GM21526 (cell line): ENCODE measurements around the gene SLC9A8.

Experiments used
- ATAC-seq: cut with Tn5 transposase; IDR thresholded peaks from one replicate; pipeline ENCODE4 v1.9.1; 2021; ENCODE audit warnings: moderate library complexity; ENCODE audit not compliant: unreplicated experiment, low FRiP score

Gene SLC9A8

DNA sequence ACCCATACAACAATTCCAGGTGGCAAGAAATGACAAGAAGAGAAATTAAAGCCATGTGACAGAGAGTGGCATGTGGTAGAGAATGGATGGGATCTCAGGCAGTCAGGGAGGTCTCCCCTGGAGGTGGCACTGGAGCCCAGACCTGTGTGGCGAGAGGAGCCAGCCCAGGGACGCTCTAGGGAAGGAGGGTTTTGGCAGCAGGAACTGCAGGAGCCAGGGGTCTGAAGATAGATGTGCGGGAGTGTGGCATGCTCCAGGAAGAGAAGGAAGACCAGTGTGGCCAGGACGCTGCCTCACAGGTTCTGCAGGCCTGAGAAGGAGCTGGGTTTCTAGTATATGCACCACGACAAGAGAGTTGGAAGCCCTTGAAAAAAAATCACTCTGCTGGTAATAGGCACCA, 57.6 kb downstream of the SLC9A8 start:
- ATAC-seq: no peak

DNA sequence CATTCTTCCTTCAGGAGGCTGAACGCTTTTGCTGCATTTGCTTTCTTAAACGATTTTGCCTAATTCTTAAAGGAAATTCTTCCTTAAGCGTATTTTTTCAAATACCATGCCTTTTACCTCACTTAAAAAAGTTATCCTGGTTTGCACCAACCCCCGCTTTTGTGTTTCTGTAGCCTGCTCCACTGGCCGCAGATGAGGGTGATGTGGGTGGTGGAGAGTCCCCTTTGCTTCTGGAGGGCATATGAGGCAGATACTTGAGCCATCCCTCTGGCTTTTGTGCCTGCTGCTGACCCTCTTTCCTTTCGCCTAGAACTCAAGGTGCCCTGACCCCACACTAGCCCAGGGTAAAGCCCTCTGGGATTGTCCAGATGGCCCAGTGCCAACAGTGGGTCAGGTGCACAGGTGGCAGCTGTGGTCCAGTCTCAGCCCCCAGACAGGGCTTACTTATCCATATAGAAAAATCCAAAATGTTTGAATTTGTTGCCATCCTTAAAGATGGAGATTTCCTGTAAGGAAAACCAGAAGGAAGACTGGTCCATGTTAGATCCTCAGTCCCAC, 58.8 kb downstream of the SLC9A8 start:
- no peak for ATAC-seq

DNA sequence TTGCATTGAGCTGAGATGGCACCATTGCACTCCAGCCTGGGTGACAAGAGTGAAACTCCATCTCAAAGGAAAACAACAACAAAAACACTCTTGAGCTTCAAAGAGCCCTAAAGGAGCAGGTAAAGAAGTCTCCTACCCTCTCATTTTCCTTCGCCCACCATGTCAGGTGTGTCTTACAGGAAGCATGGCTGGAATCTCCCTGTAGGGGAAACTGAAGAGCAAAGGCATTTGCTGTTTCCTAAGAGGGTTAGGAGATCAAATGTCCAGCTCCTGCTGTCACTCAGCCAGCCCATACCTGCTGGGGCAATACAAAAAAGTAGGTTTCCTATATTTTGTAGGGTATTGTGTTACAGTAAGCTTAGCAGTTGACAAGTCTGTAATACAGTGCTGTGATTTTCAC, 59.4 kb downstream of the SLC9A8 start:
- ATAC-seq: no peak

DNA sequence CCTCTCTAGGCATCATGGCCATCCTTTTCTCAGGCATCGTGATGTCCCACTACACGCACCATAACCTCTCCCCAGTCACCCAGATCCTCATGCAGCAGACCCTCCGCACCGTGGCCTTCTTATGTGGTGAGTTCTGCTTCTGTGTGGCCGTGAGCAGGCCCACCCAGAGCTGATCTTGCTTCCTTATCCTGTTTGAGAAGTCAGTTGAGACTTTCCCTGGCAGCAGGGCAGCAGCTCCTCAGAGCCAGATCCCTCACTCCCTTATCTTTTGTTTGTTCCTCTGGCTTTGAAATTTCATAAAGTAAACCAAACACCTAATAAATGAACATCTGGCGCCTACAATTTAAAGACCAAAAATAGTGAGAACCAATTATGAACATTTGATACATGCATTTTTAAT, 62.1 kb downstream of the SLC9A8 start:
- no peak for ATAC-seq

DNA sequence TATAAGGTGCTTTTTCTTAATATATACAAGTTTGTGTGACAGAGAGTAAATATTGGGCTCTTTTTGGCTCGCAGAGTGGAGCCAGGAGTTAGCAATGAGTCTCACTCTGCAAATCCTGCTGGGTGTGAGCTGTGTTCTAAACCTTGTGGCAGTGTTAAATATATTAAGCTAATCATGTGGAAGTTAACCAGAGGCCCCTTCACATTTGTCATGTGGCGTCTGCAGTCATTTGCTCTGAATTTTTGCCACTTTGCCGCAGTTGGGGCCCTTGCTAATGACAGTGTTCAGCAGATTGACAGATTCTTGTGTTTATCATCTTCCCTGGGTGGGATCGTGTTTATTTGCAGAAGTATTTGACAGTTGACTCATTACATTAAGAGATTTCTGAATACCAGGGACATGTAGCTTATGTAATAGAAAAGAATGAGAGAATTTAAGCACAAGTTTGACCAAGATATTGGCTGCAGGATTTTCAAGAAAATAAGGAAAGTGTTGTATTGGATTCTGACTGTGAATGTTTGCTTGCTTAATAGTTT, 64.8 kb downstream of the SLC9A8 start:
- ATAC-seq: no peak

DNA sequence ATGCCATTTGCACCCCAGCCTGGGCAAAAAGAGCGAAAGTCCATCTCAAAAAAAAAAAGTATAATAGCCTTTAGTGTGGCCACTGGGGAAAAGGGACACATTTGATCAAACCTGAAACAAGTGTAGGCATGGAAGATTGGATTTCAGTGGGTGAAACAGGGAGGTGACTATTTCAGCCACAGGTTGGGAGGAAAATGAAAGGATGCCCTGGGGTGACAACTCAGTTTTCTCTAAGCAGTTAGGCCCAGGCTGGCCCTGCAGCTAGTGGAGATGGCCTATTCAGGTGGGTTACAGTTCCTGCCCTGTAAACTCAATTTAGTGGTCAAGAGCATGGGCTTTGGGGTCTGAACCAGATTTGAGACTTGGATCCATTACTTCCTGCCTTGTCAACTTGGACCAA, 66.3 kb downstream of the SLC9A8 start:
- no peak for ATAC-seq

DNA sequence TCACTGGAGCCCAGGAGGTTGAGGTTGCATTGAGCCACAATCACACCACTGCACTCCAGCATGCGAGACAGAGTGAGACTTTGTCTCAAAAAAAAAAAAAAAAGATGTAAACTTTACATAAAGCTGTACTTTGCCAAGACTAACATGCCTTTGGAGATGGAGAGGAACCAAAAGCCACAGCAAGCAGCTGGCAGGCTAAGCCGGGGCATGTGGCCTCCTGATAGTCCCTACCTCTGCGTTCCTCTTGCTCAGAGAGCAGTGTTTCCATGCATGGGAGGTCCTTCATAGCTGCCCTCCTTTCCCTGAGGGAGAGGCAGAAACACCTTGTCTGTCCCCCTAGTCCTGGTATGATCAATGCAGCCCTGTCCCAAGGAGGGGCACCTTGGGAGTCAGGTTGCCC, 67.5 kb downstream of the SLC9A8 start:
- ATAC-seq: no peak

DNA sequence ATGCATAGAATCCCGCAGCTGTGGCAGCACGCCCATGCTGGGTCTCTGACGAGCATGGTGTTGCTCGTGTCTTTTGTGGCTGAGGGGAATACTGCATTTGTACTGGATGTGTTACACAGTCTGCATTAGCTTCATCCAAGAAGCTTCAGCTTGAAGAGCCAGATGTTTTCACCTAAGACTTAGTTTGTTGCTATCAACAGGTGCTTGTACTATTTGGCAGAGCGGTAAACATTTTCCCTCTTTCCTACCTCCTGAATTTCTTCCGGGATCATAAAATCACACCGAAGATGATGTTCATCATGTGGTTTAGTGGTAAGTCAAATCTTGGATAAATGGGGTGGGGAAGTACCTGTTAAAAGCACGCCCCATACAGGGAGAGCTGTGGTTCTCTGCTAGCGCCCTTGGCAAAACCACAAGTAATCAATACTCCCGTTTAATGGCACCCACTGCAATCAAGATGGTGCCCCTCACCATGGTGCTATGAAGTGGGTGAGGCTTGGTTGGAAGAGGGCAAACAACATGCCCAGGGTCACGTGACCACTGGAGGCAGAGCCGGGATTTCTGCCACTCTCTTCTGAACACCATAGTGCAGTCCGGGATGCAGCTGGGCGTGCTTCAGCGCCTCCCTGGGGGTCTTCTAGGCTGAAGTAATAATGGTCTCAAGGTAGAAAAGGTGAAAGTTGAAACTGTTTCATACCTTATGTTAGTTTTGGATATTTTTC, 68.3 kb downstream of the SLC9A8 start:
- no peak for ATAC-seq

DNA sequence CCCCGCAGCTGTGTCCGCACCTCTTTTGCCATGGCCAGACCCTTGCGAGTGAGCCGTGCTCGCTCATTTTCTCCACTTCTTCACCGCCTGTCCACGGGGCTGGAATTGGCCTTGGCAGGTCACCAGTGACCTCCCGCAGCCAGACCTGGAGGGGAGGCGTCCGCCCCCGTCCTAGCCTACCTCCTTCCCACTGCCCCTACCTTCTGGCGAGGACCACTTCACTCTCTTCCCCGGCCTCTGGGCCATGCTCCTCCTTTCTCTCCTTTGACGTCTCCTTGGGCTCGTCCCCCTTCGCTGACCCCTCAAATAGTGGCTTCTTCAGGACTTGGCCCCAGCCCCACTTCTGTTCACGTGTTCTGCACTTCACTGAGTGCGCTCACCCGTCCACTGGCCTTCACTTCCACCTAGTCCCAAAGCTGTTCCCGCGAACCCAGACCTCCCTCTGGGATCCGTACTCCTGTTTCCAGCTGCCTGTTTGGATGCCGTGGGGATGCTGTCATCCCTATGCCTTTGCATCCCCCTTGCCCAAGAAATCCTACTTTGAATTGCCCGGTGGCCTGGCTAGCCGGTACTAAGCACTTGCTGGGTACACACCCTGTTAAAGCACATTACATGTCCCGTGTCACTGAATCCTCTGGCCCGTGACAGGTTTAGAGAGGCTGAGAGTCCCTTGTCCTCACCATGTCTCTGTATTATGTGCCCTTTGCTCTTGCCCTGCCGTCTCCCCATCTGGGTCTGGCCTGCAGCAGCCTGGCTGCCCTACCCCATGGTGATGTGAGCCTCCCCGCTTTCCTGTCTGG, 69.7 kb downstream of the SLC9A8 start:
- no peak for ATAC-seq

DNA sequence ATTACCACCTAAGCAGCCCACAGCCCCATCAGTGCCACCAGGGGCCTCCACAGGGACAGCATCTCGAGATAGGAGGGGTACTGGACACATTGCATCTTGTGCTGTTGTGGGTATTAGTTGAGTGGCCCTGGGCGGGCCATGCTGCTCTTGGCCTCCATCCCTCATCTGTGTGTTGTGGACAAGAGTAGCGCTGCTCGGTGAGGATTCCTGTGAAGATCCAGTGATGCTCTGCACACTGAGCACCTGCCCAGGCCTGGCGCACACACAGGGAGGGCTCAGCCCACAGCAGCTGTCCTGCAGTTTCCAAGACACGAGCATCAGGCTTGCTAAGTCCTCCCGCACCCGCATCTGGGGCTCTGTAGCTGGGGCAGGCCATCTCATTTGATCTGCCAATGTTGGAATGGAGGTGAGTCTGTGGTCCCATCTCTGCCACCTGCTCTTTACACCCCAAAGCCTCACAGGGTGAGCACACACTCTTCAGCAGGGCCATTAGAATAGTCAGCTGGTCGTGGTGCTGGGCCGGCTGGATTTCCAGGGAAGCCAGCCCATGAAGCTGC, 70.7 kb downstream of the SLC9A8 start:
- ATAC-seq: no peak

DNA sequence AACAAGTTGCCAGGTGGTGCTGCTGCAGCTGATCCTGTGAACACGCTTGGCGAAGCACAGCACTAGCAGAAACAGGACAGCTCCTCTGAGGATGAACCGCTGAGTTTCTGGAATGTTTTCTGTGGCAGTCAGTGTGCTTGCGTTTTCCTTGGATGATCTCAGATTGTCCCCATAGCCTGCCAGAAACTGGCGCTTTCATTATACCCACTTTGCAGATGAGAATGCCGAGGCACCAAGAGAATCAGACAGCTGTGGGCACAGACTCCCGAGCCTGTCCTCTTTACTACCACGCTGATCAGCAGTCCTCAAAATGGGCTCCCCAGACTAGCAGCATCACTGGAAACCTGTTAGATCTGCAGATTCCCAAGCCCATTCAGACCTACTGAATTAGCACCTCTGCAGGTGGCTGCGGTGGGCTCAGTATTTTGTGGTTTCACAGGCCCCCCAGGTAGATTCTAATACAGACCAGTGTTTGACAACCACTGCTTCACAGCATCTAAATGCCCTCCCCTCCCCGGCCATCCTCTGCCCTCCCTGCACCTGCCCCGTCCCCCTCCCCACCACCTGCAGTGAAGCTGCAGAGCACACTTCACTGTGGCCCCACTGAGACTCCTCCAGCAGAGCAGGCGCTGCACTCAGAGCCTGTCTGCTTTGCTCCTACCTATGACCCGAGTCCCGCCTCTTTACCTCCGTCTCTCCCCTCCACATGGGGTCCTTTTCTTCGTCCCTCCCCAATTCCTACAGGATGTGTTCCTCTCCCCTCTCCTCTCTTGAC, 73.1 kb downstream of the SLC9A8 start:
- ATAC-seq: no peak

DNA sequence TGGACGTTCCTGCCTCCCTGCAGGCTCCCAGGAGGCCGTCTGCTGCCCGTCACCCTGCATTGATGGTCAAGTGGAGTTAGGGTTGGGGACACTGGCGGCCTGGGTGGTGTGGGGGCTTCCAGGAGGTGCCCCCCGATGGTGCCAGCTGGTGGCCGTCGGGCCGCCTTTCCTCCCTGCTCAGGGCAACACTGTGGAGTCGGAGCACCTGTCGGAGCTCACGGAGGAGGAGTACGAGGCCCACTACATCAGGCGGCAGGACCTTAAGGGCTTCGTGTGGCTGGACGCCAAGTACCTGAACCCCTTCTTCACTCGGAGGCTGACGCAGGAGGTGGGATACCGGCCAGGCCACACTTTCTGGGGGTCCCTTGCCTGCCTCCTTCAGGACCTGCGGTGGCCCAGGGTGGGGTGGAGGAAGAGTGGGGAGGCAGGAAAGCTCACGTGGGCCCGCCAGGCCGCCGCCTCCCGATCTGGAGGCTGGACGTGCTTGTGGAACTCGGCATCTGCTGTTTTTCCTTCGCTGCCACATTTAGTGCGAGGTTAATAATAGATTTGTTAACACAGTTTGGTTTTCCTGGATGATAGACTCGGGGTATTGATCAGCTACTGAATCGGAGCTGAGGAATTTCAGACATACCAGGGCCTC, 74.1 kb downstream of the SLC9A8 start:
- no peak for ATAC-seq

DNA sequence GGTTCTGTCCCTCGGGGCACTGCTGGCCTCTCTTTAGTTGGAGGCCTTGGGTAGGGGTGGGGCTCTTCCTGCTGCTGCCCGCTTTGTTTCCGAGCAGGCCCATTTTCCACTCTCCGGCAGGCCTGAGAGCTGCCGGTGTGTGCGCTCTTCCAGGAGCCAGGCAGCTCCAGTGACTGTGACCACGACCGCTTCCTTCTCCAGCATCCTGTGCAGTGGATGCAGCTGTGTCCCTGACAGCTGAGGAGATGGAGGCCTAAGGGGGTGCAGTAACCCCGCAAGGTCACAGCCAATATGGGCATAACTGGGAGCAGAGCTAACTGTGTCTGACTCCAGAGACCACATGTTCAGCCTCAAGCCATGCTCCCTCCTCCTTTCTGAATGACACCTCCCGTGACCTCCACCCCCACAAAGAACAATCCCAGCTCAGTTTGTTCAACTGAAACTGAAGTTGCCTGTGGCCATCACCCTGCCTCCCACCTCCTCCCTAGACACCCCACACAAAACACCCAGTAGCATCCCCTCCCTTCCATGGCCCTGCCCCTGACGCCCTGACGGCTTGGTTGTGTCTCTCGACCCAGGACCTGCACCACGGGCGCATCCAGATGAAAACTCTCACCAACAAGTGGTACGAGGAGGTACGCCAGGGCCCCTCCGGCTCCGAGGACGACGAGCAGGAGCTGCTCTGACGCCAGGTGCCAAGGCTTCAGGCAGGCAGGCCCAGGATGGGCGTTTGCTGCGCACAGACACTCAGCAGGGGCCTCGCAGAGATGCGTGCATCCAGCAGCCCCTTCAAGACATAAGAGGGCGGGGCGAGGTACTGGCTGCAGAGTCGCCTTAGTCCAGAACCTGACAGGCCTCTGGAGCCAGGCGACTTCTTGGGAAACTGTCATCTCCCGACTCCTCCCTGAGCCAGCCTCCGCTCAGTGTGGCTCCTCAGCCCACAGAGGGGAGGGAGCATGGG, 74.9 kb downstream of the SLC9A8 start:
- ATAC-seq: no peak

DNA sequence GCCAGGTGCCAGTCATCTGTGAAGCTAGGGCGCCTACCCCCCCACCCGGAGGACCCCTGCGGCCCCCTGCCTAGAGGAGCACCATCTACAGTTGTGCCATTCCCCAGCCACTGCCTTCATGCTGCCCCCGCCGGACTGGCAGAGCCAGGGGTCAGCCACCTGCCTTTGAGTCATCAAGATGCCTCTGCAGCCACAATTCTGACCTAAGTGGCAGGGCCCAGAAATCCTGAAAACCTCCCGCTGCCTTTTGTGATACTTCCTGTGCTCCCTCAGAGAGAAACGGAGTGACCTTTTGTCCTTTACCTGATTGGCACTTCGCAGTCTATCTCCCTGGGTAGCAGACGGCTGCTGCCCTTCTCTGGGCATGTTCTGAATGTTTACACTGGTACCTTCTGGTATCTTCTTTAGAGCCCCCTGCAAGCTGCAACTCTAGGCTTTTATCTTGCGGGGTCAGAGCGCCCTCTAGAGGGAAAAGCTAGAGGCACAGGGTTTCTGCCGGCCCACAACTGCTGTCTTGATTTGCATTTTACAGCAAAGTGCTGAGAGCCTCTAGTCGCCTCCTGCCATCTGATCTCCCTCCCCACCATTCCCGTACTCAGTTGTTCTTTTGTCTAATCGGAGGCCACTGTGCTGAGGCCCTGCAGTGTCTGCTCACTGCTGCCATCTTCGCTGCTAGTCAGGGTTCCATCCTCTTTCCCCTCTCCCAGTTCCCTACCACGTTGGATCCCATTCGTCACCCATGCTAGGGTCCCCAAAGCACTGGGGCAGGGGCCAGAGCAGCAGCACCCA, 75.8 kb downstream of the SLC9A8 start:
- ATAC-seq: no peak

DNA sequence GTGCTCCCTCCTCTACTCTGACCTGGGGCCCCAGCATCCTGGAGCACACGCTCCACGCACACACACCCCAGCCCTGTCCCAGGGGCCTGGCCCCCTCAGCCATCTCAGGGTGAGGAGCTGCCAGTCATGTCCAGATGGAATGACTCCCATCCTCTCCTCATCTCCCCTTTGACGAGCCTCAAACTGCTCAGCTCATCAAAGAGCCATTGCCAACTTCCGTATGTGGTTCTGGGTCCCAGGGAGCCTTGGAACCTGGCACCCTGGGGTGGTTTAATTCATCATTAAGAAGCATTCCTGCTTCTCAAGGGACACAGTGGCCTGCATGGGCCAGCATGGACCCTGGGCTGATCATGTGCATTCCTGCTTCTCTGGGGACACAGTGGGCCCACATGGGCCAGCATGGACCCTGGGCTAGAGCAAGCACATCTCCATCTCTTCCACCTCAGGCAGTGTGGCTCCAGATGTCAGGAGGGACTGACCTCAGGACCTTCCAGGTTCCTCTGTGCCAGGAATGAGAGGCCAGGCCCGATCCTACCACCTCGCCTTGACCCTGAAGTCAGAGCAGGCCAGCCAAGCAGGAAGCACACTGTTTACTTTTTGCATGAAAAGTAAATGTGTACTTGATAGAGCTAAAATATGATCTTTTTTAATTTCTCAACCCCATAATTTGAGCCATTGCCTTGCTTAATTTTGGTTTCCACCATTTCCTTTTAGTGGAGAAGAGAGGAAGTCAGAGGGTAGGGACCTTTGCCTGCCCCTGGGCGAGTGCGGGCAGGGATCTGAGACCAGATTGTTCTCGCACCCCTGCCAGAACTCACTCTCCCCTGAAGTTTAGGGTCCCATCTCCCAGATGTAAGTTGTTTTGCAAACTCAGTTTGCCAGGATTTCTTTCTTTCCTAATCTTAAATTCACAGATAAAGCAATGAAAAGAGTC, 76.6 kb downstream of the SLC9A8 start:
- no peak for ATAC-seq

DNA sequence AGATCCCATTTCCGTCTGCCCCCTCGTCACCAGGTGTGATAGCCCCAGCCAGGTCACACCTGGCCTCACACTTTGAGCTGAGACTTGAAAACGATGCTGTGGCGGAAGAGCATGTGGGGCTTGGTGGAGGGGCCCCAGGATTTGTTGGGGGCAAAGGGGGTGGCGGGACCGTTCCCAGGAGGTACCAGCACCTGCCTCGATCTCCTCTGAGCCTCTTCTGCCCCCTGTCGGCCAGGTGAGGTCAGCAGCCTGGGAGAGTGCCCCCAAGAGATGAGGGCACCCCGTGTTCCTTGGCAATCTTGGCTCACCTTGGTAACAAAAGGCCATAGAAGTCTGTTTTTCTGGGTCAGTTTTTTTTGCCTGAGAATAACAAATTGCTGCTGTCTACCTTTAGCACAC, 77.3 kb downstream of the SLC9A8 start:
- no peak for ATAC-seq
